Ectodermal cell (in vitro differentiated cells): ENCODE measurements around the gene CNTN5.

Experiments used
- H3K27ac ChIP-seq: 2 replicates; pipeline ENCODE4 v1.7.0; 2013; ENCODE audit warnings: mild to moderate bottlenecking, low read depth, low read length; ENCODE audit not compliant: insufficient read depth, poor library complexity, severe bottlenecking
- H3K27me3 ChIP-seq: 2 replicates; pipeline ENCODE4 v1.7.0; 2013; ENCODE audit warnings: mild to moderate bottlenecking, low read length; ENCODE audit not compliant: insufficient read depth, control insufficient read depth, poor library complexity, severe bottlenecking
- H3K36me3 ChIP-seq: one replicate; pipeline ENCODE4 v1.7.0; 2013; ENCODE audit warnings: low read length; ENCODE audit not compliant: control insufficient read depth, insufficient read depth
- H3K4me1 ChIP-seq: one replicate; pipeline ENCODE4 v1.7.0; 2013; ENCODE audit warnings: low read length; ENCODE audit not compliant: control insufficient read depth, insufficient read depth
- H3K4me3 ChIP-seq: 2 replicates; pipeline ENCODE4 v1.7.0; 2013; ENCODE audit warnings: low read depth, low read length, control low read depth; ENCODE audit not compliant: insufficient read depth
- H3K9me3 ChIP-seq: 2 replicates; pipeline ENCODE4 v1.7.0; 2013; ENCODE audit warnings: mild to moderate bottlenecking, low read length, moderate library complexity; ENCODE audit not compliant: control insufficient read depth
- WGBS, 2 experiments: methylation state at CpG; one replicate each; pipeline ENCODE4 v1.1.7; 2013; ENCODE audit warnings: missing lambda C conversion rate in 2 of 2; 5-methylcytosine and 5-hydroxymethylcytosine counted together

Gene CNTN5

GRCh38 chr11:99199341-99199740 is 178.6 kb downstream of the CNTN5 start:
- Histone ChIP-seq H3K36me3 (no peaks in the 10 kb centered on the region), H3K4me1 (no peaks in the 10 kb centered on the region), H3K27ac (no peak overlapping the region), H3K9me3 (no peaks in the 10 kb centered on the region), H3K4me3 (no peak overlapping the region), H3K27me3 (no peaks in the 10 kb centered on the region)
- WGBS, 2 experiments, result 94 to 95% methylated on average over 3 of the region's 3 CpGs

GRCh38 chr11:99200720-99201119 is 180.0 kb downstream of the CNTN5 start:
- no peaks in the 10 kb centered on the region for H3K9me3 ChIP-seq
- no peaks in the 10 kb centered on the region for H3K27me3 ChIP-seq
- no peak overlapping the region for H3K4me3 ChIP-seq
- no peak overlapping the region for H3K27ac ChIP-seq
- H3K4me1 ChIP-seq, result no peaks in the 10 kb centered on the region
- 88 to 91% methylated on average over 3 of the region's 3 CpGs for WGBS, 2 experiments
- H3K36me3 ChIP-seq, result no peaks in the 10 kb centered on the region

GRCh38 chr11:99208813-99209212 is 188.1 kb downstream of the CNTN5 start:
- no peak overlapping the region for H3K27ac ChIP-seq
- no peak overlapping the region for H3K4me3 ChIP-seq
- H3K9me3 ChIP-seq, result no peaks in the 10 kb centered on the region
- H3K4me1 ChIP-seq, result no peaks in the 10 kb centered on the region
- H3K36me3 ChIP-seq, result no peaks in the 10 kb centered on the region
- H3K27me3 ChIP-seq, result no peaks in the 10 kb centered on the region
- WGBS, 2 experiments, result no CpG with 5 or more reads among the region's 1 CpG

GRCh38 chr11:99229544-99229943 is 208.8 kb downstream of the CNTN5 start:
- WGBS, 2 experiments, result 90 to 100% methylated on average over 2 of the region's 2 CpGs
- no peaks in the 10 kb centered on the region for H3K27me3 ChIP-seq
- no peaks in the 10 kb centered on the region for H3K9me3 ChIP-seq
- no peaks in the 10 kb centered on the region for H3K4me1 ChIP-seq
- no peak overlapping the region for H3K4me3 ChIP-seq
- H3K36me3 ChIP-seq, result no peaks in the 10 kb centered on the region
- no peak overlapping the region for H3K27ac ChIP-seq

- H3K36me3 ChIP-seq, result no peaks in the 10 kb centered on the region
- no peak overlapping the region for H3K27ac ChIP-seq
- H3K9me3 ChIP-seq, result no peaks in the 10 kb centered on the region
- H3K27me3 ChIP-seq, result no peaks in the 10 kb centered on the region
- no peaks in the 10 kb centered on the region for H3K4me1 ChIP-seq
- no peak overlapping the region for H3K4me3 ChIP-seq
Observed at GRCh38 chr11:99234534-99234933, 213.8 kb downstream of the CNTN5 start.

- no peaks in the 10 kb centered on the region for H3K27me3 ChIP-seq
- WGBS, 2 experiments, result 100% methylated on average over 1 of the region's 1 CpG; no CpG with 5 or more reads in 1 of the 2 experiments
- H3K4me3 ChIP-seq, result no peak overlapping the region
- H3K36me3 ChIP-seq, result no peaks in the 10 kb centered on the region
- no peaks in the 10 kb centered on the region for H3K4me1 ChIP-seq
- H3K9me3 ChIP-seq, result no peaks in the 10 kb centered on the region
- no peak overlapping the region for H3K27ac ChIP-seq
Observed at GRCh38 chr11:99238401-99238800, 217.7 kb downstream of the CNTN5 start.

- Histone ChIP-seq H3K4me3 (no peak overlapping the region), H3K4me1 (no peaks in the 10 kb centered on the region), H3K27me3 (no peaks in the 10 kb centered on the region), H3K36me3 (no peaks in the 10 kb centered on the region), H3K9me3 (no peaks in the 10 kb centered on the region), H3K27ac (no peak overlapping the region)
- WGBS, 2 experiments, result 88 to 90% methylated on average over 7 to 8 of the region's 8 CpGs
Observed at GRCh38 chr11:99240192-99241030, 219.7 kb downstream of the CNTN5 start.

GRCh38 chr11:99241066-99241465 is 220.3 kb downstream of the CNTN5 start:
- Histone ChIP-seq H3K9me3 (no peaks in the 10 kb centered on the region), H3K4me1 (no peaks in the 10 kb centered on the region), H3K27ac (no peak overlapping the region), H3K36me3 (no peaks in the 10 kb centered on the region), H3K4me3 (no peak overlapping the region), H3K27me3 (no peaks in the 10 kb centered on the region)
- WGBS, 2 experiments, result 92 to 100% methylated on average over 1 of the region's 2 CpGs

- WGBS, 2 experiments, result 96% methylated on average over 3 of the region's 3 CpGs; no CpG with 5 or more reads in 1 of the 2 experiments
- Histone ChIP-seq H3K4me1 (no peaks in the 10 kb centered on the region), H3K27ac (no peak overlapping the region), H3K9me3 (no peaks in the 10 kb centered on the region), H3K27me3 (no peaks in the 10 kb centered on the region), H3K4me3 (no peak overlapping the region), H3K36me3 (no peaks in the 10 kb centered on the region)
Observed at GRCh38 chr11:99244613-99245012, 223.9 kb downstream of the CNTN5 start.

GRCh38 chr11:99246199-99246598 is 225.4 kb downstream of the CNTN5 start:
- H3K36me3 ChIP-seq, result no peaks in the 10 kb centered on the region
- H3K9me3 ChIP-seq, result no peaks in the 10 kb centered on the region
- H3K4me1 ChIP-seq, result no peaks in the 10 kb centered on the region
- WGBS, 2 experiments, result 89 to 91% methylated on average over 4 to 5 of the region's 5 CpGs
- H3K4me3 ChIP-seq, result no peak overlapping the region
- H3K27me3 ChIP-seq, result no peaks in the 10 kb centered on the region
- no peak overlapping the region for H3K27ac ChIP-seq
